GM18520 (cell line): ENCODE results near the gene SCD5.

Experiments
- ATAC-seq: cut with Tn5 transposase; IDR thresholded peaks from one replicate; pipeline ENCODE4 v1.9.1; 2021; ENCODE audit not compliant: unreplicated experiment

Gene SCD5

GRCh38 chr4:82601242-82602015 lies 197.2 kb downstream of the SCD5 start:
- ATAC-seq = no peak

- ATAC-seq = no peak
These were observed 199.3 kb downstream of the SCD5 start for GRCh38 chr4:82599336-82599735.

GRCh38 chr4:82594456-82594855 lies 204.1 kb downstream of the SCD5 start:
- no peak for ATAC-seq

- ATAC-seq = no peak
These were observed 205.2 kb downstream of the SCD5 start for GRCh38 chr4:82593411-82593810.

GRCh38 chr4:82592639-82593038 lies 206.0 kb downstream of the SCD5 start:
- no peak for ATAC-seq

GRCh38 chr4:82591592-82591991 lies 207.0 kb downstream of the SCD5 start:
- no peak for ATAC-seq

- no peak for ATAC-seq
These were observed 208.8 kb downstream of the SCD5 start for GRCh38 chr4:82589756-82590155.

- no peak for ATAC-seq
These were observed 209.8 kb downstream of the SCD5 start for GRCh38 chr4:82588771-82589270.

- no peak for ATAC-seq
These were observed 210.6 kb downstream of the SCD5 start for GRCh38 chr4:82587826-82588540.

GRCh38 chr4:82585690-82586435 lies 212.7 kb downstream of the SCD5 start:
- no peak for ATAC-seq

GRCh38 chr4:82584931-82585330 lies 213.7 kb downstream of the SCD5 start:
- no peak for ATAC-seq

GRCh38 chr4:82583897-82584587 lies 214.6 kb downstream of the SCD5 start:
- no peak for ATAC-seq

- ATAC-seq = no peak
These were observed 218.7 kb downstream of the SCD5 start for GRCh38 chr4:82579932-82580331.
